Ishikawa (cell line): ENCODE measurements around the gene ONECUT1.

Experiments
- EP300 ChIP-seq: IDR thresholded peaks from 2 replicates; pipeline ENCODE4 v1.6.1; 2012; ENCODE audit warnings: borderline replicate concordance
- YY1 ChIP-seq: IDR thresholded peaks from 2 replicates; pipeline ENCODE4 v1.6.1; 2012; ENCODE audit warnings: low read depth

GRCh38 chr15:52732551-52732950 lies 57.6 kb downstream of the ONECUT1 start:
- TF ChIP-seq EP300 (no peak), YY1 (no peak)
